WTC11 (cell line): ENCODE results near the gene ADGRB3. TPM values are rescaled to one million over a fixed set of nuclear protein-coding genes. Genes with fewer than 3 reads are reported as not detected.

Experiments used
- ATAC-seq: fragments of 200-7000 bp; cut with Tn5 transposase; 2 replicates; pipeline ENCODE4 v1.10.0; 2021; ENCODE audit warnings: mild to moderate bottlenecking, moderate library complexity
- CTCF ChIA-PET: fragments of 300-600 bp; sonication (Branson Sonifier 250); formaldehyde crosslinking; loops from one replicate; lab custom pipeline; 2021; ENCODE audit warnings: antibody characterized with exemption; lab: Charles Lee
- POLR2A ChIA-PET: fragments of 350-600 bp; sonication (Branson Sonifier 250); formaldehyde crosslinking; loops from one replicate; lab custom pipeline; 2021; ENCODE audit warnings: antibody characterized with exemption; lab: Charles Lee
- DNase-seq: peaks from one replicate; pipeline ENCODE4 v3.0.0; 2021; ENCODE audit warnings: low spot score
- H3K27ac Mint-ChIP-seq: 2 replicates; pipeline ENCODE4 v1.8.0; 2021; ENCODE audit warnings: mixed read lengths
- H3K27me3 Mint-ChIP-seq: 2 replicates; pipeline ENCODE4 v1.8.0; 2021; ENCODE audit warnings: low read depth, mild to moderate bottlenecking, moderate library complexity, mixed read lengths
- H3K36me3 Mint-ChIP-seq: 2 replicates; pipeline ENCODE4 v1.8.0; 2021; ENCODE audit warnings: mixed read lengths
- H3K4me1 Mint-ChIP-seq: 2 replicates; pipeline ENCODE4 v1.8.0; 2022; ENCODE audit warnings: mixed read lengths
- H3K4me3 Mint-ChIP-seq: 2 replicates; pipeline ENCODE4 v1.8.0; 2021; ENCODE audit warnings: mild to moderate bottlenecking, moderate library complexity, mixed read lengths
- H3K9me3 Mint-ChIP-seq: 2 replicates; pipeline ENCODE4 v1.8.0; 2021; ENCODE audit warnings: mixed read lengths
- CTCF ChIP-seq: fragments of 200-600 bp; IDR thresholded peaks from 2 replicates; pipeline ENCODE4 v1.8.0; 2022; ENCODE audit warnings: antibody characterized with exemption
- GTF2I ChIP-seq: fragments of 250-450 bp; sonication (Bioruptor Pico); conservative IDR thresholded peaks from 2 replicates; pipeline ENCODE4 v1.4.0; 2021; ENCODE audit warnings: mild to moderate bottlenecking
- HMGA2 ChIP-seq: fragments of 250-450 bp; sonication (Bioruptor Pico); IDR thresholded peaks from 2 replicates; pipeline ENCODE4 v1.4.0; 2021; ENCODE audit warnings: mild to moderate bottlenecking, moderate library complexity
- IRF2 ChIP-seq: sonication (generic); formaldehyde crosslinking; IDR thresholded peaks from 2 replicates; pipeline ENCODE4 v1.8.0; 2022; ENCODE audit warnings: low read depth, missing genetic modification reagents, borderline replicate concordance
- MLX ChIP-seq: sonication (generic); formaldehyde crosslinking; IDR thresholded peaks from 2 replicates; pipeline ENCODE4 v1.8.1; 2023; ENCODE audit warnings: mild to moderate bottlenecking, missing genetic modification reagents, moderate library complexity
- ZBTB21 ChIP-seq: sonication (generic); formaldehyde crosslinking; IDR thresholded peaks from 2 replicates; pipeline ENCODE4 v1.8.1; 2023; ENCODE audit warnings: mild to moderate bottlenecking, missing genetic modification reagents, borderline replicate concordance
- ZMAT4 ChIP-seq: fragments of 250-450 bp; sonication (Bioruptor Pico); IDR thresholded peaks from 2 replicates; pipeline ENCODE4 v1.9.0; 2021; ENCODE audit warnings: mild to moderate bottlenecking
- ZNF121 ChIP-seq: sonication (generic); formaldehyde crosslinking; IDR thresholded peaks from 2 replicates; pipeline ENCODE4 v1.8.0; 2023; ENCODE audit warnings: missing genetic modification reagents
- ZNF219 ChIP-seq: sonication (generic); formaldehyde crosslinking; IDR thresholded peaks from 2 replicates; pipeline ENCODE4 v1.8.0; 2023; ENCODE audit warnings: missing genetic modification reagents, mild to moderate bottlenecking, borderline replicate concordance
- ZNF416 ChIP-seq: fragments of 250-450 bp; sonication (Bioruptor Pico); IDR thresholded peaks from 2 replicates; pipeline ENCODE4 v1.9.0; 2021; ENCODE audit warnings: mild to moderate bottlenecking, inconsistent platforms
- ZNF423 ChIP-seq: fragments of 250-450 bp; sonication (Bioruptor Pico); IDR thresholded peaks from 2 replicates; pipeline ENCODE4 v2.1.2; 2022; ENCODE audit warnings: mild to moderate bottlenecking, moderate library complexity
- total RNA-seq: library from RNA; stranded (reverse); gene quantifications from 3 replicates; pipeline ENCODE4 v1.2.3, GENCODE V29; 2021
- TF ChIP-seq, protein P1 (sequence below): sonication (generic); formaldehyde crosslinking; IDR thresholded peaks from 2 replicates; pipeline ENCODE4 v1.8.0; 2022; ENCODE audit warnings: mild to moderate bottlenecking, missing genetic modification reagents
- TF ChIP-seq, protein P2 (sequence below): sonication (generic); formaldehyde crosslinking; IDR thresholded peaks from 2 replicates; pipeline ENCODE4 v1.8.0; 2023; ENCODE audit warnings: mild to moderate bottlenecking, missing genetic modification reagents
- TF ChIP-seq, protein P3 (sequence below): fragments of 250-450 bp; sonication (Bioruptor Pico); IDR thresholded peaks from 2 replicates; pipeline ENCODE4 v1.9.0; 2021; ENCODE audit warnings: mild to moderate bottlenecking

The ADGRB3 gene
- total RNA-seq, 1 experiment from 2014 or later = 1.9 TPM

- no peak for DNase-seq
- POLR2A ChIA-PET = no interaction called here
- CTCF ChIA-PET = no interaction called here
Measured at GRCh38 chr6:69331886-69332285, 696.8 kb downstream of the ADGRB3 start.

DNA sequence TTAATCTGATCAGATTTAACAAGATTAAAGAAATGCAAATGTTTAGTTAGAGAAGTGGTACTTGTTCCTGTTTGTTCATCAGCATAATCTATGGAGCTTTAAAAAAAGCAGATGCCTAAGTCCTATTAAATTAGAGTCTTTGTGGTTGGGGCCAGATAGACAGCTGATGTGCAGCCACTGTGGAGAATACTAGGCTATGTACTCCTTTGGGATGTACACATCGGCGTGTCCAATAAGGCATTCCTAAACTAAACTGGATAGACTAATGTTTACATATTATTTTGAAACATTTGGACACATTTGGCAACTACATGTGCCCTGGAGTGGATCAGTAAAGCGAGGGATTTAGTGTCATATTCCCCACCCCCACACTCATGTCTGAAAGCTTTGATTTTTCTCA, 702.2 kb downstream of the ADGRB3 start:
- H3K36me3 Mint-ChIP-seq = no peaks in the 10 kb centered on the region
- H3K27me3 Mint-ChIP-seq = no peaks in the 10 kb centered on the region
- TF ChIP-seq ZNF121 (CRISPR knock-in tag) = no peak
- TF ChIP-seq ZNF423 (CRISPR knock-in tag) = no peak
- no peak for TF ChIP-seq ZBTB21 (CRISPR knock-in tag)
- ChIA-PET POLR2A (no interaction called here), CTCF (no interaction called here)
- no peaks in the 10 kb centered on the region for H3K4me1 Mint-ChIP-seq
- H3K4me3 Mint-ChIP-seq = no peak overlapping the region
- H3K27ac Mint-ChIP-seq = no peak overlapping the region
- DNase-seq = no peak
- no peaks in the 10 kb centered on the region for H3K9me3 Mint-ChIP-seq
- no peak for ATAC-seq

More at GRCh38 chr6:69331886-69332285, 696.8 kb downstream of the ADGRB3 start:
- Mint-ChIP-seq H3K27me3 (no peaks in the 10 kb centered on the region), H3K4me3 (no peak overlapping the region), H3K36me3 (no peaks in the 10 kb centered on the region), H3K4me1 (no peaks in the 10 kb centered on the region), H3K9me3 (no peaks in the 10 kb centered on the region), H3K27ac (no peak overlapping the region)
- TF ChIP-seq ZNF121 (CRISPR knock-in tag) = no peak
- no peak for TF ChIP-seq IRF2 (CRISPR knock-in tag)
- no peak for TF ChIP-seq MLX (CRISPR knock-in tag)
- TF ChIP-seq ZNF416 (CRISPR knock-in tag) = no peak
- TF ChIP-seq, protein P1, sequence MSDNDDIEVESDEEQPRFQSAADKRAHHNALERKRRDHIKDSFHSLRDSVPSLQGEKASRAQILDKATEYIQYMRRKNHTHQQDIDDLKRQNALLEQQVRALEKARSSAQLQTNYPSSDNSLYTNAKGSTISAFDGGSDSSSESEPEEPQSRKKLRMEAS = no peak
- no peak for ATAC-seq

- Mint-ChIP-seq H3K4me1 (no peaks in the 10 kb centered on the region), H3K27me3 (no peaks in the 10 kb centered on the region), H3K27ac (no peak overlapping the region), H3K4me3 (no peak overlapping the region), H3K9me3 (no peaks in the 10 kb centered on the region)
- ATAC-seq (no peak), DNase-seq (no peak)
- POLR2A ChIA-PET = no interaction called here
- TF ChIP-seq CTCF (no peak), ZNF219 (CRISPR knock-in tag) (no peak), GTF2I (no peak)
- TF ChIP-seq, all 79 proteins: peak for 0
- CTCF ChIA-PET = interaction anchor here (1.0 kb wide), 1 partner anchor 174 kb away, joined by 3 read pairs; no protein-coding TSS in a partner anchor
- no peaks in the 10 kb centered on the region for H3K36me3 Mint-ChIP-seq
Measured at GRCh38 chr6:69338431-69339162, 703.5 kb downstream of the ADGRB3 start.

GRCh38 chr6:69339163-69339550, 704.1 kb downstream of the ADGRB3 start:
- H3K27me3 Mint-ChIP-seq = no peaks in the 10 kb centered on the region

More at GRCh38 chr6:69339163-69339550, 704.1 kb downstream of the ADGRB3 start:
- TF ChIP-seq, protein P2, sequence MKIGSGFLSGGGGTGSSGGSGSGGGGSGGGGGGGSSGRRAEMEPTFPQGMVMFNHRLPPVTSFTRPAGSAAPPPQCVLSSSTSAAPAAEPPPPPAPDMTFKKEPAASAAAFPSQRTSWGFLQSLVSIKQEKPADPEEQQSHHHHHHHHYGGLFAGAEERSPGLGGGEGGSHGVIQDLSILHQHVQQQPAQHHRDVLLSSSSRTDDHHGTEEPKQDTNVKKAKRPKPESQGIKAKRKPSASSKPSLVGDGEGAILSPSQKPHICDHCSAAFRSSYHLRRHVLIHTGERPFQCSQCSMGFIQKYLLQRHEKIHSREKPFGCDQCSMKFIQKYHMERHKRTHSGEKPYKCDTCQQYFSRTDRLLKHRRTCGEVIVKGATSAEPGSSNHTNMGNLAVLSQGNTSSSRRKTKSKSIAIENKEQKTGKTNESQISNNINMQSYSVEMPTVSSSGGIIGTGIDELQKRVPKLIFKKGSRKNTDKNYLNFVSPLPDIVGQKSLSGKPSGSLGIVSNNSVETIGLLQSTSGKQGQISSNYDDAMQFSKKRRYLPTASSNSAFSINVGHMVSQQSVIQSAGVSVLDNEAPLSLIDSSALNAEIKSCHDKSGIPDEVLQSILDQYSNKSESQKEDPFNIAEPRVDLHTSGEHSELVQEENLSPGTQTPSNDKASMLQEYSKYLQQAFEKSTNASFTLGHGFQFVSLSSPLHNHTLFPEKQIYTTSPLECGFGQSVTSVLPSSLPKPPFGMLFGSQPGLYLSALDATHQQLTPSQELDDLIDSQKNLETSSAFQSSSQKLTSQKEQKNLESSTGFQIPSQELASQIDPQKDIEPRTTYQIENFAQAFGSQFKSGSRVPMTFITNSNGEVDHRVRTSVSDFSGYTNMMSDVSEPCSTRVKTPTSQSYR (CRISPR knock-in tag) = no peak
- TF ChIP-seq ZMAT4 (CRISPR knock-in tag) (no peak), HMGA2 (no peak)
- TF ChIP-seq, protein P3, sequence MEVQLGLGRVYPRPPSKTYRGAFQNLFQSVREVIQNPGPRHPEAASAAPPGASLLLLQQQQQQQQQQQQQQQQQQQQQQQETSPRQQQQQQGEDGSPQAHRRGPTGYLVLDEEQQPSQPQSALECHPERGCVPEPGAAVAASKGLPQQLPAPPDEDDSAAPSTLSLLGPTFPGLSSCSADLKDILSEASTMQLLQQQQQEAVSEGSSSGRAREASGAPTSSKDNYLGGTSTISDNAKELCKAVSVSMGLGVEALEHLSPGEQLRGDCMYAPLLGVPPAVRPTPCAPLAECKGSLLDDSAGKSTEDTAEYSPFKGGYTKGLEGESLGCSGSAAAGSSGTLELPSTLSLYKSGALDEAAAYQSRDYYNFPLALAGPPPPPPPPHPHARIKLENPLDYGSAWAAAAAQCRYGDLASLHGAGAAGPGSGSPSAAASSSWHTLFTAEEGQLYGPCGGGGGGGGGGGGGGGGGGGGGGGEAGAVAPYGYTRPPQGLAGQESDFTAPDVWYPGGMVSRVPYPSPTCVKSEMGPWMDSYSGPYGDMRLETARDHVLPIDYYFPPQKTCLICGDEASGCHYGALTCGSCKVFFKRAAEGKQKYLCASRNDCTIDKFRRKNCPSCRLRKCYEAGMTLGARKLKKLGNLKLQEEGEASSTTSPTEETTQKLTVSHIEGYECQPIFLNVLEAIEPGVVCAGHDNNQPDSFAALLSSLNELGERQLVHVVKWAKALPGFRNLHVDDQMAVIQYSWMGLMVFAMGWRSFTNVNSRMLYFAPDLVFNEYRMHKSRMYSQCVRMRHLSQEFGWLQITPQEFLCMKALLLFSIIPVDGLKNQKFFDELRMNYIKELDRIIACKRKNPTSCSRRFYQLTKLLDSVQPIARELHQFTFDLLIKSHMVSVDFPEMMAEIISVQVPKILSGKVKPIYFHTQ (CRISPR knock-in tag) = no peak
- H3K27ac Mint-ChIP-seq = no peak overlapping the region
- ATAC-seq (no peak), DNase-seq (no peak)
- CTCF ChIA-PET = interaction anchor here (1.0 kb wide), 1 partner anchor 174 kb away, joined by 3 read pairs; no protein-coding TSS in a partner anchor
- no peaks in the 10 kb centered on the region for H3K36me3 Mint-ChIP-seq
- POLR2A ChIA-PET = no interaction called here
- no peak overlapping the region for H3K4me3 Mint-ChIP-seq
- no peaks in the 10 kb centered on the region for H3K4me1 Mint-ChIP-seq
- H3K9me3 Mint-ChIP-seq = no peaks in the 10 kb centered on the region
